ENCODE measurements around the gene ZSCAN20.

DNA sequence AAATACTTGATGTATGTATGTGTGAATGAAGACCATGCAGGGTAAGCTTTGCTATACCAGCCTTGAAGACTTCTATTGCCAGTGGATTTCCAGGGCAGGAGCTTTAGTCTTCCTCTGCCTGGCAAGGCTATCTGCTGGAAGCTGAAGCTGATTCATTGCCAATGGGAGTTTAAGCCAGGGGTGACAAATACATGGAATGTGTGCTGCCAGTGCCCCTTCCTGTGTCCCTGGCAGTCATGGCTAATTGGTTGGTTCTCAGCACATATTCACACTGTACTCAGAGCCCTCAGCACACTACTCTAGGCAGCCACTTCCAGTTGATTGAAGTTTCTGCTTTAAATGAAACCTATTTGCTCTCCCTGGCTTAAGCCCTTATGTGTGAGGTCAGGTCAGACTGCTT, 1.5 kb downstream of the ZSCAN20 start:
- no peak for TF ChIP-seq CTCF (IDR thresholded peaks at IDR 0.05)
- TF ChIP-seq POLR2A (IDR thresholded peaks at IDR 0.05): no peak
